GM19452 (cell line): ENCODE data around the gene DBI.
"Not testable (repeated sequence)": the region's sequence is repeated elsewhere in the genome, so short reads cannot be mapped to it uniquely, and the experiment has no call there.

Experiments
- ATAC-seq: cut with Tn5 transposase; IDR thresholded peaks from one replicate; pipeline ENCODE4 v1.9.1; 2021; ENCODE audit not compliant: unreplicated experiment

DBI gene

DNA sequence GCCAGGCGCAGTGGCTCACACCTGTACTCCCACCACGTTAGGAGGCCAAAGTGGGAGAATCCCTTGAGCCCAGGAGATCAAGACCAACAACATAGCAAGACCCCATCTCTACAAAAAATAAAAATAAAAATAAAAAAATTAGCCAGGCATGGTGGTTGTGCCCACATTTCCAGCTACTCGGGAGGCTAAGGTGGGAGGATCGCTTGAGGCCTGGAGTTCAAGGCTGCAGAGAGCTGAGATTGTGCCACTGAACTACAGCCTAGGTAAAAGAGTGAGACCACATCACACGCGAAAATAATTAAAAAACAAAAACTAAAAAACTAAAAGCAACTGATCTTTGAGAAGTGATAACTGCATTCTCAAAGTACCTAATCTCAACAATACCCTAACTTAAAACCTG lies 2.0 kb upstream of the DBI start:
- no peak for ATAC-seq

DNA sequence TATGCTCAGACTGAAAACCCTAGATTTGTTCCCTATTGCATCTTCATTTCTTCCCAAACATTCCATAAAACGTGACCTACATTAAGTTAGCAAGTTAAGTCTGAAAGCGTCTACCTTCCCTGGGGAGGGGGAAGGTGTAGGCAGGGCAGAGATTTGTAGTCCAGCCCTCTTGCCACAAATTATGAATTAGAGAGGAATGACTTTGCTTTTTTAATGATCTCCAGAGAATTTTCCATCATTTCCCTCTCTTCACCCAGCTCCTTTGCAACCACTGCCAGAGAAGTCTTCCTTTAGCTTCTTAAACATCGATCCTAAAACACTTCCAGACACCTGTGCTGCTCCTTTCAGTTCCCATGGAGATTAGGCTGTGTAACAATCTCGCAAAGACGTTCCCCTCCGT lies 1.3 kb upstream of the DBI start:
- no peak for ATAC-seq

GRCh38 chr2:119366161-119366648 lies 572 bp upstream of the DBI start:
- peak; percentile 13 for ATAC-seq

DNA sequence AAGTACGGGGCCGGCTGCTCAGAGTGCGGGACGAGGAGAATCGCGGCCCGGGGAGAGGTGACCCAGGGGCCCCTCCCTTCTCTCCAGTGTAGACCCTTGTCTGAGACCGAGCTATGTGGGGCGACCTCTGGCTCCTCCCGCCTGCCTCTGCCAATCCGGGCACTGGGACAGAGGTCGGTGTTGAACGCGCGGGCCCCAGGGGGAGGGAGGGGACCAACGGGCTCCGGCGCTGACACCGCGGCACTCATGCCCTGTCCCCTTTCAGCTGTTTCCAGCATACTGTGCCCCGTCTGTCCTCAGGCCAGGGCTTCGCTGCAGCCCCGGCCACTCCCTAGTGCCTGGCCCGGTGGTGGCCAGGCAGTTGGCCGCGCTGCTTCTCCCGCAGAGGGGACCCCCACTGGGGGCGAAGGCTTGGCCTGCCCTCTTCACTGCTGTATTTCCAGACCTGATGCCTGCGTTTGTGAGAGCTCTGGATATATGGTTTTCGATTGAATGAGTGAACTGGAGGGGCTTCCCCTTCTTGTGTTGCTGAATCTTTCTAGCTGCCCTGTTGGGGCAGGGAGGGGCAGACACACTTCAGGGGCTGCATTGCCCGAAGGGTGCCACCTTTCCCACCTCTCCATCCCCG lies 809 bp downstream of the DBI start:
- peak; percentile 37 for ATAC-seq

- no peak for ATAC-seq
Measured at GRCh38 chr2:119369845-119370244, 3.1 kb downstream of the DBI start.

- ATAC-seq = no peak
Measured at GRCh38 chr2:119371111-119371510, 4.3 kb downstream of the DBI start.

DNA sequence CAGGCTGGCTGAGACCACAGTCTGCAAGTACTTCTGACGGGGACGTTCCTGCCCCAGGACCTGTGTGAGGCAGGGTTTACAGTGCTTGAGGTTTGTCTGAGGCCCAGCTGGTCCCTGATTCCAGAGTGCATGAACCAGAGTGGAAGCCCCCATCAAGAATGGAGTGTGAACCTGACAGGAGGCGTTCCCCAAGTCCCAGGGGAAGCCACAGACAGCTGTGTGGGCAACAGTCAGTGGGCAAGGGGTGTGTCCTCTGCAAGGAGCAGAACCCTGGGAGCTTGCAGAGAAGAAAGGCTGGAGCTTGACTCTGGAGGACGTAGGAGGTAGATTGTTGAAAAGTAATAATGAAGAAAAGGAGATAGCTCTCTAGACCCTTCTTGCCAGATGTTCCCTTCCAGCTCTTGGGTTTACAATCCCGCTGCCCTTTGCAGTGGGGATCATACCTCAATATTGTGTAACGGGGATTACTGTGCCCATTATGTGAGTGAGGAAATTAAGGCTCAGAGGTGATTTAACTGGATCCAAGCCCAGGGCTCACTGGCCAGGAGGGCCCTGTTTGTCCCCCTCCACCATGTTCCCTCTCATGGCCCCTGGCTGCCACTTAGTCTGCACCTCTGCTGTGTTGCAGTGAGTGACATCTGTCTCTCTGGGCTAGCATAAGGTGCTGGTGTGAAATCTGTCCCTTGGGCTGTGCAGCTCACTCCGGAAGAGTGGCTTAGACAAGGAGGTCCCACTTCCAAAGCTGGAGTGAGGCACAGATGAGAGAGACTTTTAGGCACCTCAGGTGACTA lies 6.2 kb downstream of the DBI start:
- no peak for ATAC-seq

GRCh38 chr2:119373907-119374745 lies 7.3 kb downstream of the DBI start:
- not testable (repeated sequence) for ATAC-seq

- not testable (repeated sequence) for ATAC-seq
Measured at GRCh38 chr2:119376406-119376805, 9.6 kb downstream of the DBI start.

DNA sequence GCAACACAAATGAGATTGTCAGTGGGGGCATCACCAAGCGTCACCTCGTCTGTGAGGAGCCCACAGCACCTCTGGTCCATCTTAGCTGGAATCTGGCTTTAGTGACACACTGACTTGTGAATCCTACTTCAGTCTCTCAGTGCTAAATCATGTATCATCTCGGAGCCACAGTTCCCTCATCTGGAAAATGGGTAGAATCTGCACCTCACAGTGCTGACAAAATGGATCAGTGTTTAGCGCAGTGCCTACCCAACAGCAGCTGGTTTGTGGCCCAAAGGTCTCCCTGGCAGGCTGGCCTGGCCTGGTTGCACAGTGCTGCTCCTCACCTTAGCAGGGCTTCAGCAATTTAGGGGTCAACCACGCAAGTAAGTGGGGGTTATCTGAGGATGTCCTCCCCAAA lies 10.0 kb downstream of the DBI start:
- no peak for ATAC-seq

- ATAC-seq = no peak
Measured at GRCh38 chr2:119377294-119377992, 10.7 kb downstream of the DBI start.

GRCh38 chr2:119377993-119378345 lies 11.2 kb downstream of the DBI start:
- ATAC-seq = no peak

DNA sequence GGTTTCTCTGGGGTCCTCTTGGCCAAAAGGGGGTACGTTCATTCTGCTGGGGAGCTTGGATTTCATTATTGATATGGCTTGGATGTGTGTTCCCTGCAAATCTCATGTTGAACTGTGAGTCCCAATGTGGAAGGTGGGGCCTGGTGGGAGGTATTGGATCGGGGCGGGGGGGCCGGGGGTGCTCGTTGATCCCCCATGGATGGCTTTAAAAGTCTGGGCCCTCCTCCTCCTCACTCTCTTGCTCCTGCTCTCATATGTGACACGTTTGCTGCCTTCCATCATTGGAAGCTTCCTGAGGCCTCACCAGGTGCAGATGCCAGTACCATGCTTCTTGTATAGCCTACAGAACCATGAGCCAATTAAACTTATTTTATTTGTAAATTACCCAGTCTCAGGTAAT lies 11.8 kb downstream of the DBI start:
- no peak for ATAC-seq

- ATAC-seq = no peak
Measured at GRCh38 chr2:119383410-119384140, 16.8 kb downstream of the DBI start.

GRCh38 chr2:119384971-119385370 lies 18.2 kb downstream of the DBI start:
- ATAC-seq = no peak

- ATAC-seq = no peak
Measured at GRCh38 chr2:119385466-119385865, 18.7 kb downstream of the DBI start.

DNA sequence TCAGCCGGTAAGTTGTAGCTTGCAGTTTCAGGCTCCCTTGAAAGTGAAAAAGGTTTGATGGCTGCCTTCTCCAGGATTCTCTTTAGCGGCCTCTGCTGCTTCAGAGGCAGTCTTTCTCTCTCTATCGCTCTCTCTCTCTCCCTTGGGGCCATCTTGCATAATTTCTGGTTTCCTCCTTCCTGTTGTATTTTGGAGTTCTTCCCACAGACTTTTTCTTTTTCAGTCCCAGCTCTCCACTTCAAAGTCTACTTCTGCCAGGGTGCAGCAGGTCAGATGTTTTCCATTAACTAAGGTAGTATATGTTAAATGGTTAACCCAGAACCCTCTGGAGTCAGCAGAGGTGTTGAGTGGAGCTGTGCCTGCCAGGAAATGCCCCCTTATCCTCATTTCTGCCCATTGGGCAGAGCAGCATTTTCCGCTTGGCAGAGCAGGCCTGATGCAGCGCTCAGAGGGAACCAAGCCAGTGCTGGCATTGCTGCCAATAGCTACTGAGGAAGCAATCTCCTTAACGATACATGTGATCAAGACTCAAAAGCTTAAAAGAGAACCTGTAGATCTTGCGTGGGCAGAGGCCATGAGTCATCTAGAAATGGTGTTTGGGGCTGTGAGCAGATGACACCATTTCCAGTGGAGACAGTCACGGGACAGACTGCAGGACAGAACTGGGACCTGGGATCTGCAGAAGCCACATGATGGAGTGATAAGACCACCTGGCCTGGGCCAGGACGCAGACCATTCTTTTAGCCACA lies 20.8 kb downstream of the DBI start:
- peak; percentile 73 for ATAC-seq

DNA sequence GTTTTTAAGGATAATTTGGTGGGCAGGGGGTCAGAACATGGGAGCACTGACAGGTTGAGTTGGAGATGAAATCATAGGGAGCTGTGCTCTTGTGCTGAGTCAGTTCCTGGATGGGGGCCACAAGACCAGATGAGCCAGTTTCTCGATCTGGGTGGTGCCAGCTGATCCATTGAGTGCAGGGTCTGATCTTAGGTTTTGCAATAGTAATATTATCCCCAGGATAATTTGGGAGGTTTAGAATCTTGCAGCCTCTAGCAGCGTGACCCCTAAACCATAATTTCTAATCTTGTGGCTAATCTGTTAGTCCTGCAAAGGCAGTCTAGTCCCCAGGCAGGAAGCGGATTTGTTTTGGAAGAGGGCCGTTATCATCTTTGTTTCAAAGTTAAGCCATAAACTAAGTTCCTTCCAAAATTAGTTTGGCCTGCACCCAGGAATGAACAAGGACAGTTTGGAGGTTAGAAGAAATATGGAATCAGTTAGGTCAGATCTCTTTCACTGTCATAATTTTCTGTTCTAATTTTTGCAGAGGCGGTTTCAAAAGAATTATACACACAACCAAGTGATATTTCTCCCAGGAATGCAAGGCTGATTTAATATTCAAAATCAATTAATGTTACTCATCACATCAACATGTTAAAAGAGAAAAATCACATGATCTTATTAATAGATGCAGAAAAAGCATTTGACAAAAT lies 23.0 kb downstream of the DBI start:
- ATAC-seq = no peak
